ENCODE data around the gene B3GLCT. TPM values are rescaled to one million over a fixed set of nuclear protein-coding genes. Genes with fewer than 3 reads are reported as not detected.

B3GLCT gene
- total and polyA plus RNA-seq, 10 of the 15 experiments (the other 5 are each of a cell fraction or from before 2014, with no cell fraction given) = 0.07 to 0.89 (median 0.25) TPM

DNA sequence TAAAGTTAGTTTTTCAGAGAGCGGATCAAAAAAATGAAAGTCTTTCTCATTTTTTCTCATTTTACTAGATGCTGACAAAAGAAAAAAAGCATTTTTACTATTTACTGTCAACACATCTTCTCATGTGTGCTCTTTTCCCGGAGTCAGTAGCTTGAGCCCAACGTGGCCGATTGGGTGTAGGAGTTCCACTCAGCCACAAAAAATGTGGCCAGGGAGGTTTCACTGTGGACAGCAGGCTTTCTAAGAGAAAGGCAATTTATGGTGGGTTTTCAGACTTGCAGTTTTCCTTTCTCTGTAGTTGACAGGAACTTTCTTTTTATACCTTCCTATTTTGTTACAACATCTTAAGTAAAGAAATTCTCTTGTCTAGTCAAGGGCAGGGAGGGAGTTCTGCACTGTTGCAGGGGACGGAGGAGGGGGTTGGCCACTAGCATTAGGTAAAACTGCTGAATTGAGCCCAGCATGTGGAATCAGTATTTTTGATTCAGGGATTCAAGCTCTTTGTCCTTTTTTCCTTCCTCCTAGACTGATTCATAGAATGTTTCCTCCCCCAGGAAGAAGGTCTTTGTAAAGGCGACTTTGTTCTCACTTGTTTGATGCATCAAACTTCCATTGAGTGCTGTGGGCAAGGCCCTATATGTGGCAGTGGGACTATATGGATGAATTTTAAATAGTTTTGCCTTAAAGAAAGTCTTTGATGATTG is 123.1 kb downstream of the B3GLCT start (continued):
- TF ChIP-seq, protein P1, sequence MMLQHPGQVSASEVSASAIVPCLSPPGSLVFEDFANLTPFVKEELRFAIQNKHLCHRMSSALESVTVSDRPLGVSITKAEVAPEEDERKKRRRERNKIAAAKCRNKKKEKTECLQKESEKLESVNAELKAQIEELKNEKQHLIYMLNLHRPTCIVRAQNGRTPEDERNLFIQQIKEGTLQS (IDR thresholded peaks at IDR 0.05; ENCODE audit: borderline replicate concordance, extremely low read depth, low read depth, low read length) = no peak
- no peak for TF ChIP-seq RBBP5 (conservative IDR thresholded peaks at IDR 0.05)

DNA sequence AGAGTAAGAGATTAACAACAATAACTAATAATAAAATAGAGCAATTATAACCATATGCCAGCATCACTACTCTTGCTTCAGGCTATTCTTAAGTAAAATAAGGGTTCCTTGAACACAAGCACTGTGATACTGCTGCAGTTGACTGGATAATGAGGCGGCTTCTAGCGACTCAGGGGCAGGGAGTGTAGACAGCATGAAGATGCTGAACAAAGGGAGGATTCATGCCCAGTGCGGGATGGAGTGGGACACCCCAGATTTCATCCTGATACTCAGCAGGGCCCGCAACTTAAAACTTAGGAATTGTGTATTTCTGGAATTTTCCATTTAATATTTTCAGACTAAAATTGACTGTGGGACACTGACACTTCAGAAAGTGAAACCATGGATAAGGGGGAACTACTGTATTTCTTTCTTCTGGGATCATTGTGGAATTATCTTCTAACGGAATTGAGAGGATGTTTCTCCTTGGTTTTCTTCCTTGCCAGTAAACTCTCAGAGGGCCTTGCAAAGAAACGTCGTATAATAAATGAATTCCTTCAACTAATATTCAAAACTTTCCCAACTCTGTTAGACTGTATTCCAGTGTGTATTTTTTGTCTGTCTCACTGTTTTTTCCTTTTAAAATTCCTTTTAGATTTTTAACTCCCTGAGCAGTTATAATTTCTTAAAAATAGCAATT is 127.5 kb downstream of the B3GLCT start:
- no peaks in the 10 kb centered on the region for H3K36me3 ChIP-seq (ENCODE audit: control insufficient read depth in 2 of 2, insufficient read depth in 2 of 2, low read length in 1 of 2)
- H3K4me1 ChIP-seq (ENCODE audit: control insufficient read depth, insufficient read depth, low read length) = no peaks in the 10 kb centered on the region
- H2AFZ ChIP-seq (ENCODE audit: control insufficient read depth, low read depth, low read length) = no peak overlapping the region
- H3K9ac ChIP-seq (ENCODE audit: control insufficient read depth, insufficient read depth, low read length) = no peak overlapping the region
- ChIA-PET CTCF (no interaction called here), SMC1A (ENCODE audit: uncharacterized antibody, unreplicated experiment) (no interaction called here), POLR2A (no interaction called here), RAD21 (ENCODE audit: unreplicated experiment) (no interaction called here)
- DNase-seq (ENCODE audit: low read depth, low spot score) = no peak
- 41% methylated on average over 7 of the region's 7 CpGs for WGBS (ENCODE audit: insufficient coverage, insufficient replicate concordance, low lambda C conversion rate, missing lambda C conversion rate)
- no peaks in the 10 kb centered on the region for H3K9me3 ChIP-seq (replicated peaks; ENCODE audit: control insufficient read depth, insufficient read depth, low read length)
- H3K27ac ChIP-seq (ENCODE audit: control insufficient read depth, insufficient read depth) = no peak overlapping the region
- in situ Hi-C loops (cut with MboI) = no loop called here
- FAIRE-seq = no peak
- BruUV-seq (replicated peaks) = no TSS peak
- intact Hi-C loops (cut with micrococcal nuclease; ENCODE audit: unreplicated experiment) = no loop called here
- H3K4me3 ChIP-seq = no peak overlapping the region
- H3K79me2 ChIP-seq (ENCODE audit: control insufficient read depth, insufficient read depth, low read length) = no peaks in the 10 kb centered on the region
- no peak overlapping the region for H3K4me2 ChIP-seq (ENCODE audit: control insufficient read depth, insufficient read depth)
- H3K27me3 ChIP-seq (replicated peaks in 1 of 2; ENCODE audit: control insufficient read depth in 2 of 2, insufficient read depth in 2 of 2, low read length in 1 of 2) = no peaks in the 10 kb centered on the region
- no peaks in the 10 kb centered on the region for H4K20me1 ChIP-seq (ENCODE audit: control insufficient read depth, insufficient read depth)
- ATAC-seq = no peak
- TF ChIP-seq NFIC (IDR thresholded peaks at IDR 0.05; ENCODE audit: low read depth, low read length) (no peak), ZNF24 (IDR thresholded peaks at IDR 0.05) (no peak), POLR2A (IDR thresholded peaks at IDR 0.05; ENCODE audit: low read depth, low read length) (no peak), ZNF207 (IDR thresholded peaks at IDR 0.05; ENCODE audit: borderline replicate concordance) (no peak), SMAD1 (IDR thresholded peaks at IDR 0.05; ENCODE audit: low read depth, partially characterized antibody) (no peak), TAF1 (IDR thresholded peaks at IDR 0.05; ENCODE audit: borderline replicate concordance, low read depth, low read length) (no peak), EED (IDR thresholded peaks at IDR 0.05; ENCODE audit: low read depth) (no peak), ZNF622 (IDR thresholded peaks at IDR 0.05) (no peak), PAX8 (IDR thresholded peaks at IDR 0.05) (no peak), LARP7 (IDR thresholded peaks at IDR 0.05) (no peak)
- TF ChIP-seq, protein P2, sequence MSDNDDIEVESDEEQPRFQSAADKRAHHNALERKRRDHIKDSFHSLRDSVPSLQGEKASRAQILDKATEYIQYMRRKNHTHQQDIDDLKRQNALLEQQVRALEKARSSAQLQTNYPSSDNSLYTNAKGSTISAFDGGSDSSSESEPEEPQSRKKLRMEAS (IDR thresholded peaks at IDR 0.05; ENCODE audit: low read depth, low read length) = no peak
- TF ChIP-seq, protein P3, sequence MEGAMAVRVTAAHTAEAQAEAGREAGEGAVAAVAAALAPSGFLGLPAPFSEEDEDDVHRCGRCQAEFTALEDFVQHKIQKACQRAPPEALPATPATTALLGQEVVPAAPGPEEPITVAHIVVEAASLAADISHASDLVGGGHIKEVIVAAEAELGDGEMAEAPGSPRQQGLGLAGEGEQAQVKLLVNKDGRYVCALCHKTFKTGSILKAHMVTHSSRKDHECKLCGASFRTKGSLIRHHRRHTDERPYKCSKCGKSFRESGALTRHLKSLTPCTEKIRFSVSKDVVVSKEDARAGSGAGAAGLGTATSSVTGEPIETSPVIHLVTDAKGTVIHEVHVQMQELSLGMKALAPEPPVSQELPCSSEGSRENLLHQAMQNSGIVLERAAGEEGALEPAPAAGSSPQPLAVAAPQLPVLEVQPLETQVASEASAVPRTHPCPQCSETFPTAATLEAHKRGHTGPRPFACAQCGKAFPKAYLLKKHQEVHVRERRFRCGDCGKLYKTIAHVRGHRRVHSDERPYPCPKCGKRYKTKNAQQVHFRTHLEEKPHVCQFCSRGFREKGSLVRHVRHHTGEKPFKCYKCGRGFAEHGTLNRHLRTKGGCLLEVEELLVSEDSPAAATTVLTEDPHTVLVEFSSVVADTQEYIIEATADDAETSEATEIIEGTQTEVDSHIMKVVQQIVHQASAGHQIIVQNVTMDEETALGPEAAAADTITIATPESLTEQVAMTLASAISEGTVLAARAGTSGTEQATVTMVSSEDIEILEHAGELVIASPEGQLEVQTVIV (IDR thresholded peaks at IDR 0.05; ENCODE audit: borderline replicate concordance, partially characterized antibody) = no peak
- TF ChIP-seq, protein P4, sequence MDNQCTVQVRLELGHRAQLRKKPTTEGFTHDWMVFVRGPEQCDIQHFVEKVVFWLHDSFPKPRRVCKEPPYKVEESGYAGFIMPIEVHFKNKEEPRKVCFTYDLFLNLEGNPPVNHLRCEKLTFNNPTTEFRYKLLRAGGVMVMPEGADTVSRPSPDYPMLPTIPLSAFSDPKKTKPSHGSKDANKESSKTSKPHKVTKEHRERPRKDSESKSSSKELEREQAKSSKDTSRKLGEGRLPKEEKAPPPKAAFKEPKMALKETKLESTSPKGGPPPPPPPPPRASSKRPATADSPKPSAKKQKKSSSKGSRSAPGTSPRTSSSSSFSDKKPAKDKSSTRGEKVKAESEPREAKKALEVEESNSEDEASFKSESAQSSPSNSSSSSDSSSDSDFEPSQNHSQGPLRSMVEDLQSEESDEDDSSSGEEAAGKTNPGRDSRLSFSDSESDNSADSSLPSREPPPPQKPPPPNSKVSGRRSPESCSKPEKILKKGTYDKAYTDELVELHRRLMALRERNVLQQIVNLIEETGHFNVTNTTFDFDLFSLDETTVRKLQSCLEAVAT (IDR thresholded peaks at IDR 0.05) = no peak
